ENCODE data around the gene MDFI. TPM values are rescaled to one million over a fixed set of nuclear protein-coding genes. Genes with fewer than 3 reads are reported as not detected.
A peak's percentile ranks its signal among the peaks of the same experiment; 100 is the strongest.

MDFI gene, protein sequence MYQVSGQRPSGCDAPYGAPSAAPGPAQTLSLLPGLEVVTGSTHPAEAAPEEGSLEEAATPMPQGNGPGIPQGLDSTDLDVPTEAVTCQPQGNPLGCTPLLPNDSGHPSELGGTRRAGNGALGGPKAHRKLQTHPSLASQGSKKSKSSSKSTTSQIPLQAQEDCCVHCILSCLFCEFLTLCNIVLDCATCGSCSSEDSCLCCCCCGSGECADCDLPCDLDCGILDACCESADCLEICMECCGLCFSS
- 69.2 TPM for polyA plus RNA-seq (2013, experiment 1 of 2; ENCODE audit: insufficient read length)
- 79.4 TPM for polyA plus RNA-seq (2013, experiment 2 of 2; ENCODE audit: insufficient read length)

DNA sequence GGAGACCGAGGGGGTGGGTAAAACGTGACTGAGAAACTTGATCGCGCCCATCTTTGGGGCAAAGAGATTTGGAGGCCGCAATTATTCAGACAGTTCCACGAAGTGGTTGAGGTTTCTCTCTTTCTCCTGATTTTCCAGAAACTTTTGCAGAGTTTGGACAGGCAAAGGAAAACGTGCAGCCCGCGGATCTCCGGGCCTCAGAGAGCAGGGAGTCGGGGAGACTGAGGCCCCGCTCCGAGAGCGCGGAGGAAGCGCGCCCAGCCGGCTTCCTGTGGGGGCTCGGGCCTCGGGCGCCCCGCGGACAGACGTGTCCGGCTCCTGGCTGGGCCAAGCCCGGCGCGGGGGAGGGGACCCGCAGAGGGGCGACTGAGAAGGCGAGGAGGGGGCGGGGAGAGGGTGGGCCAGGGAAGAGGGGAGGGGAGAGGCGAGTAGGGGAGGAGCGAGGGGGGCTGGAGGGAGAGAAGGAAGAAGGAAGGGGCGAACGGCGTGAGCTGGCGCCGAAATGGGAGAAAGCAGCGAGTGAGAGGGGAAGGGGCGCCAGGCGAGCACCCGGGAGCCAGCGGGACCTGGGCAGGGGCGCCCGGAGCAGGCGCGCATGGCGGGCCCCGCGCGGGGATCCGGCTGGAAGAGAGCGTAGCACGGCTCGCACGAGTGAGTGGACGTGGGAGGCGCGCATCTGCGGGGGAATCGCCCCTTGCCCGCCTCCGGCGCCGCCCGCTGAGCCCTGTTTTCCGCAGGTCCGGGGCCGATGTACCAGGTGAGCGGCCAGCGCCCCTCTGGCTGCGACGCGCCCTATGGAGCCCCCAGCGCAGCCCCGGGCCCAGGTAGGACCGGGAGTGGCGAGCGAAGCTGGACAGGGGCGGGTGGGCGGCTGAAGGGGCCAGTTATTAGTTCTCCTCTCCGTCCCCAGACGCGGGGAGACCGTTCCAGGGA lies at the start of gene MDFI:
Gene MDFI, plus strand, starts transcription at position 467 of the 933 bp plus-strand sequence. Its CDS starts 282 bp downstream, at position 749.
- DNase-seq: peak; percentile 76

DNA sequence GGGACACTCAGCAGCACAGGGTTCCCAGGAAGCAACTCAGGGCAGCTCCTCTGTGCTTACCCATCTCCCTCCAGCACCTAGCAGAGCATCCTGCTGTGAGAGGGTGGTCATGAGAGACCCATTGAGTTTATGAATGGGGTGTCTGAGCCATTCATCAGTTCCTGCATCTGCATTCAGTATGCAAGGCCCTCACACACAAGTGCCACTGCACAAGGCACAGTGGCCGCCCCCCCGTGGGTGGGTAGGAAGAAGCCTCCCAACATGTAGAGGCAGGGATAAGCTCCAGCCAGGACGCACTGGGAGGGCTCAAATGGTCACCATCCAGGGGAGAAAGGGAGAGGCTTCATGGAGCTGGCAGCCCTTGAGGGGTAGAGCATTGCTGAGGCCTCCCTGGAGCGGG lies 49.0 kb upstream of the MDFI start:
- no peak for DNase-seq

DNA sequence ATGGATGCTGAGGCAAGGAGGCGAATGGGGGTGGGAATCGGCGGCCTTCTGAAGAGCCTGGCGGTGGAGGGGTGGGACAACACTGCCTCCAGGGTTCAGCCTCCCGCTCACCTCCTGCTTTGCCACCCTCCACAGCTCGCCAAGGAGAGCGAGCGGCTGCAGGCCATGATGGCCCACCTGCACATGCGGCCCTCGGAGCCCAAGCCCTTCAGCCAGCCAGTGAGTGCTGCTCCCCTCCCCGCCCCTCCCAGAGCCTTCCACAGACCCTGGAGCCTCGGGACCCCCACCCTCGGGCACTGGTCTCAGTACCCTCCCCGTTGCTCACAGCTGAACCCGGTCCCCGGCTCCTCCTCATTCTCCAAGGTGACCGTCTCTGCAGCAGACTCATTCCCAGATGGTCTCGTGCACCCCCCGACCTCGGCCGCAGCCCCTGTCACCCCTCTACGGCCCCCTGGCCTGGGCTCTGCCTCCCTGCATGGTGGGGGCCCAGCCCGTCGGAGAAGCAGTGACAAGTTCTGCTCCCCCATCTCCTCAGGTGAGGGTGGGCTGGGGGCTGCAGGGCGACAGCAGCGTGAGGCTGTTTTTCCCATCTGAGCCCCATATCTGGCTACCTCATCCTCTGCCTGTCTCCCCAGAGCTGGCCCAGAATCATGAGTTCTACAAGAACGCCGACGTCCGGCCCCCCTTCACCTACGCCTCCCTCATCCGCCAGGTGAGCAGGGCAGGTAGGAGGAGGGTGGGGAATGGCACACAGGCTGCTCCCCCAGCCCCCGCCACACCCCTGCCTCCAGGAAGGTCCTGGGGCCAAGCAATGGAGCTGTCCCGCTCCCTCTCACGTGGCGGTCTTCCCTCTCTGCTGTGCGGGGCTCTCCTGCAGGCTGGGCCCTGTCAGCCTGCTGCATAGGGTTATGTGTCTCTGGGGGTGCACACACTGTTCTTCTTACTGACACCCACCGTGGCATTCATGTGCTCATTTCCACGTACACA lies 48.3 kb upstream of the MDFI start:
- DNase-seq: no peak

DNA sequence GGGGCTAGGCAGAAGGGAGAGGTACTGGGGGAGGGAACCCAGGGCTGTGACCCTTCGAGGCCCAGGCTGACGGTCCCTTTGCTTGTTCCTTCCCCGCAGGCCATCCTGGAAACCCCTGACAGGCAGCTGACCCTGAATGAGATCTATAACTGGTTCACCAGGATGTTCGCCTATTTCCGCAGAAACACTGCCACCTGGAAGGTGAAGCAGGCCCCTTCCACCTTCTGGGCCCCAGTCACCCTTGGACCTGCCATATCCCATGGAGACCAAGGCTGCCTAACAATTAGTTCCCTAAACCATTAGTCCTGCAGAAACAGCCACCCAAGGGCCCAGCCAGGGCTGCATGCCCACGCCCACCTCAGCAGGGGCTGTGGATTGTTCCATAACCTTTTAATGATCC lies 47.1 kb upstream of the MDFI start:
- DNase-seq: no peak

DNA sequence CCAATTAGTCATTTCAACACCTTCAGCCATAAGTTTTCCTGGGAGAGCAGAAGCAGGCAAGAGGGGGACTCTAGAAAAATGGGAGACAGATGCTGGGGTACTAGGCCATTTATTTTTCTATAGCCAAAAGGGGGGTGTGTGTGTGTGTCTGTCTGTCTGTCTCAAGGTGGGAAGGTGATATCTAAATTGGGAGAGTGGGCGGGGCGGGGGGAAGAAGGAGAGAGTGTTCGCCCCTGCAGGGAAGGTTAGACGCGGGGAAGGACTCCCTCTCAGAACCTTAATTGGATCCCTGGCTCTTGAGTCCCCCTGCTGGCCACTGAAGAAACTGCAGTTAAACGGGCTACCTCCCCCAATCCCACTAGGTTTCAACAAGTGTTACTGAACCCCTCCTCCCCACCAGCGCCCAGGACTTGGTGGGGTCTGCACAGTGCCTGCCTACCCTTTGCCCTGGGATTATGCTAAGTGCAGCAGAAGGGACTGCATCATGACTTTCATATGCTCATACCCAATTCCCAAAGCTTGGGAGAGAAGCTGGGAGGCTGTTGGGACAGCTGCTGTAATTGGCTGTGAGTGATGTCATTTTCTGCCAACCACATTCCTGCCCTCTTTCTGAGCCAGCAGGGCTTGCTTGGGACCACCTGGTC lies 46.3 kb upstream of the MDFI start:
- peak; percentile 57 for DNase-seq

DNA sequence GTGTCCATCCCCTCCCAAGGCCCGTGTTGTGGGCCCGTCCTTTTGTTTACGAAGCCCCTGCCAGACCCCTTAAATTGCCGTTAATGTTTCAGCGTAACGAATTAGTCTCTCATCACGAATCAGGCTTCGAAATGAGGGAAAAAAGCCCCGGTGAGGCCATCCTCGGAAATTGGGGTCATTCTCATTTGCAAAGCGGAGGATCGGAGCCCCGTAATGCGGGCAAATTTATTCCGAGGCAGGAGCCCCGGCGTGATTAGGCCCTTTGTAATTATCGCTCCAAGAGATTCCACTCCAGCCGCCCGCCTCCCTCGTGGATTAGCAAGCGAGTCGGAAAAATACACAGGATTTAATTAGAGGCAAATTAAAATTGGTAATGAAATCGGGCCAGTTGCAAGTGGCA lies 44.9 kb upstream of the MDFI start:
- DNase-seq: no peak

DNA sequence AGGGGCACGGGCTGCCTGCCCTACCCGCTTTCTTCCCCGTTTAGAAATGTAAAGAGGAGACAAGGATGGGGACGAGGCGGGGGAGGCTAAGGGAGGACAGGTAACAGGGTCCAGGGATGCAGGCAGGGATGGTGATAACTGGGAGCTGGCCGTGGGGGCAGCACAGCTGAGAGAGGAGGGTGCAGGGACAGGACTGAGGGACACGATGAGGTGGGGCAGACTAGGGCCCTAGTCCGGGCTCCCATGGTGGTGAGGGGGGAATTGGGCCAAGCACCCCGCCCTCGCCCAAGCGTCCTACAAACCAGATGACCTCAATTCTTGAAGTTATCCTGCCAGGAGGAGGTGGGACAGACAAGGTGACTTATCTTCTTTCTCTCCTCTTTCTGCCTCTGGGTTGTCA lies 44.4 kb upstream of the MDFI start:
- no peak for DNase-seq

DNA sequence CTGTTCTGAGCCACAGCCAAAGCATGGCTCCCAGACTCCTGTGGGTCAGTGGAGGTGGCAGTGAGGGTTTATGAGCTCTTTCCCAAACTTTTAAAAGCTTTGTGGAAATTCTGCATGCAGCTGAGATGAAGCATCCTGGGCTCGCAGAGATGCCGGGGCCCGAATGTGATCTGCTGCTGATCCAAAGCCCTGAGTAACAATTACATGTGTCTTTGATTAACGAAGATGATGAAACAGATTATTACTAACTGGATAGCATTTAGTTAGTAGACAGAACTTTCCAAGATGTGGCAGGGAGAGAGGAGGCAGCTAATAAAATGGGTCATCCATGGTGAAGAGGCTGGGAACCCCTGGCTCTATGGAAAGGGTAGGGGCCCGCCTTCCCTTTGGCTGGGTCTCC lies 43.9 kb upstream of the MDFI start:
- DNase-seq: peak; percentile 89

DNA sequence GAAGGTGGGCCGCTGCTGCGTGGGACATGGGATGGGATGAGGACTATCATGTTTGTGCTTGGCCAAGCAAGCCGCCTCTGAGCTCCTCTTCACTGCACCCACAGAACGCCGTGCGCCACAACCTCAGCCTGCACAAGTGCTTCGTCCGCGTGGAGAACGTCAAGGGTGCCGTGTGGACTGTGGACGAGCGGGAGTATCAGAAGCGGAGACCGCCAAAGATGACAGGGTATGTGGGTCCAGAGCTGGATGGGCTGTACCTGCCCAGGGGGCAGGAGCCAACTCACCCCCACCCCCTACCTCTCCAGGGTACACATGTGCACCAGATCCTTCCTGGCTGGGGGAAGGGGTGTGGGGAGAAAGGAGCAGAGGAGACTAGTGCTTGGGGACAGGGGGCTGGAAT lies 43.5 kb upstream of the MDFI start:
- DNase-seq: no peak

DNA sequence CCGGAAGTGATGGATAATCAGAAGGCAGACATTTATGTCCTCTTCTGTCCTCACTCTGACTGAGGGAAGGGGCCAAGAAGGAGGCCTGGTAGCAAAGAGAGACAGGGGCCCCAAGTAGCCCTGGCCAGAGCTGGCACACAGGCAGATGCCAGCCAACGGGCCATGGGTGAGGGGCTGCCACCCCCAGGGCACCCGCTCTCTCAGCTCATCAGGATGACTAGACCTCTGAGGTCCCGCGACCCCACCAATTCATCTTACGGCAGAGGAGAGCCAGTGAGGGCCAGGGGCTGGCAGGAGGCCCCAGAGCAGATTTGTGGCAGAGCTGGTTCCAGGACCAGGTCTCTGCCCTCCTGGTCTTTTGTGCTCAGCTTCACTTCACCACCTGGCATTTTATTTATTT lies 43.1 kb upstream of the MDFI start:
- no peak for DNase-seq

DNA sequence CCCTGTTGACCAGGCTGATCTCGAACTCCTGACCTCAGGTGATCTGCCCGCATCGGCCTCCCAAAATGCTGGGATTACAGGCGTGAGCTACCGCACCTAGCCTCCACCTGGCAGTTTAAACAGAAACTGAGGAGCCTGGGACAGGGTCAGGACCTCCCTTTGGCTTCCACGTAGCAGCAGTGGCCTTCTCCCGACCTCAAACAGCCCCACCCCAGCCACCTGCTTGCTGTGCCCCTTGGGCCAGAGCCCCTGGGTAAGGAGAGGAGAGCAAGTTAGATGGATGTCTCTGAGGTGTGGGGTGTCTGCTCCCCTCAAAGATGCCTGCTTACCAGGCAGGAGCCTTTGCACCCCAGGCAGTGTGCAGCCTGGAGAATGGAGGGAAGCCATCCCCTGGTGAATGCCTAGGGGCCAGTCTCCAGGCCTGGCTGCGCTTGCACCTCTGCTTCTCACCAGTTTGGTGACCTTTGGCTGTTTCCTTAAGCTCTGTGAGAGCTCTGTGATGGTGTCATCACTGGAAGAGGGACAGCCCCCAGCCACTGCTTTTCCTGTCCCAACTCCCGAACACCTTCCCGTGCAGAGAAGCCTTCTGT lies 42.1 kb upstream of the MDFI start:
- no peak for DNase-seq

DNA sequence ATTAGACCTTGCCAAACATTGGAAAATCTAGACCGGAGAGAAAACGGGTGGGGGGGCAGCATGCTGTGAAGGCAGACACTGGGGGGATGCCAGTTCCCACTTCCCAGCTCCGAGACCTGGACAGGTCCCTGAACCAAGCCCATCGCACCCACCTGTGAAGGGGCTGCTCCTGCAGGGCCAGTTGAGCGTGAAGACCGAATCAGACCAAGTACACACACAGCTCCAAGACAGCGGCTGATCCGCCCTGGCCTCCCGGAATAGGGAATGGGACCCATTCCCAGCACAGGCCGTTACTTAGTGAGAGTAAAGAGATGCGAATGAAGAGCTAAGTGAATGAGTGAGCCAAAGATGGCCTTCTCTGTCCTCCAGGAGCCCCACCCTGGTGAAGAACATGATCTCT lies 41.5 kb upstream of the MDFI start:
- DNase-seq: no peak

DNA sequence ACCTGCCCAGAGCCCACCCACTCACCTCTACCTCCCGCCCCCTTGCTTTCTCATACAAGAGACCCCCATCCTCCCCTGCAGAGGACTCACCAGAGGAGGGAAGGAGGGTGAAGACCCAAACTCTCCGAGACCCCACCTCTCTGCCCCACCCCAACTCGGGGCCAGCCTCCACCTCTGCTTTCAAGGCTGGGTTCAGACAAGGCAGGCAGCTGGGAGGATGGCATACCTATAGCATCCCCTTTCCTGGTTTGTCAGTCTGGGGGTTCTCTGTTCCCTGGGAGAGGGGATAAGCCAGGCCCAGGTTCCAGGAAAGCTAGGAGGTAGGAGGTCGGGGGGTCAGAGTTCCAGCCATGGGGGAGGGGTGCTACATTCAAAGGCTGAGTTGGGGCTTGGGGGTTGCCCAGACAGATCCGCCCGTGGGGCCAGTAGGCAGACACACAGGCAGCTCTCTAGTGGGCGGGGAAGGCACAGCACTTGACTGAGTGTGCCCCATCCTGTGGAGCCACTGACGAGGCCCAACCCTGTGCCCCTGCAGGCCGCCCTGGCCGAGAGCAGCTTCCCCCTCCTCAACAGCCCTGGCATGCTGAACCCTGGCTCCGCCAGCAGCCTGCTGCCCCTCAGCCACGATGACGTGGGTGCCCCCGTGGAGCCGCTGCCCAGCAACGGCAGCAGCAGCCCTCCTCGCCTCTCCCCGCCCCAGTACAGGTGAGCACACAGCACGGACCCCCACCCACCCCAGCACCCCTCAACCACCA lies 40.8 kb upstream of the MDFI start:
- no peak for DNase-seq

DNA sequence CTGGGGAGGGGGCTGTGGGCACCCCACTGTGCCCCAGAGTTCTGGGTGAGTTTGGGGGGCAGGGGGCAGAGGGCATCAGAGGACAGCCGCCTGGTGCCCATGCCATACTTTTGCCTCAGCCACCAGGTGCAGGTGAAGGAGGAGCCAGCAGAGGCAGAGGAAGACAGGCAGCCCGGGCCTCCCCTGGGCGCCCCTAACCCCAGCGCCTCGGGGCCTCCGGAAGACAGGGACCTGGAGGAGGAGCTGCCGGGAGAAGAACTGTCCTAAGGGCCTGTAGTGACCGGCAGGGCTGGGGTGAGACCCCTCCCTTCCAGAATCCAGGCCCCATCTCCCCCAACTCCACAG lies 39.6 kb upstream of the MDFI start:
- no peak for DNase-seq

DNA sequence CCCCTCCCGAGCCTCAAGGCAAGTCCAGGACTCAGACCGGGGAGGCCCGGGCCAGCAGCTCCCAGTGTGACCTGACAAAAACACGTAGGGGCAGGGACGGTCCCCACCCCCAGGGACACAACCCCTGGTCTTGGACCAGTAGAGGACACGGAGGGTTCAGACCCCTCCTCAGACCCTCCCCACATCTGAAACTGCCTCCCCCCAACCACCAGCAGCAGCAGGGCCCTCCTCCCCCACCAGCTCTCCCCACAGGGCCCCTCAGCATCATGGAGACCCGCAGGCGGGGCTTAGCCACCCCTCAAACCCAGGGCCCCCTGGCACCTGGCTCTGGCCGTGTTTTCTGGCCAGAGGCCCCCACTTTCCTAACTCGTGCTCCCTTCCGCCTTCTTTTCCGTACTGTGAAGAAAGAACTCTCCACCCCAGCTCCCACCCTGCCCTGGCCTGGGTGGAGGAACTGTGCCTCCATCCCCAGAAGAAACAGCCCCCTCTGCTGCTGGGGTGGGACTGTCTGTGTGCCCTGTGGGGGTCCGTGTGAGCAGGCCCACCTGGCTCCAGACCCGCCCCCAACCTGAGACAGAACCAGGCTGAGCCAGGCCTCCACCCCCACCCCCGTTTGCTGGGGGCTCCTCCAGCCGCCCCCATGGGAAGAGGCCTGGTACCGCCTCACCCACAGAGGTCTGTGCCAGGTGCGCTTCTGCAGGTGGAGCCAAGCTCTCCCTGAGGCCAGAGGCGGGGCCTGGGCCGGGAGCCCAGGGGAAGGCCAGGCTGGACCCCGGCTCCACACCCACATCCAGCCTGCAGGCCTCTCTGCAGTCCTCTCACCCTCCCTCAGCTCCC lies 39.0 kb upstream of the MDFI start:
- DNase-seq: no peak

DNA sequence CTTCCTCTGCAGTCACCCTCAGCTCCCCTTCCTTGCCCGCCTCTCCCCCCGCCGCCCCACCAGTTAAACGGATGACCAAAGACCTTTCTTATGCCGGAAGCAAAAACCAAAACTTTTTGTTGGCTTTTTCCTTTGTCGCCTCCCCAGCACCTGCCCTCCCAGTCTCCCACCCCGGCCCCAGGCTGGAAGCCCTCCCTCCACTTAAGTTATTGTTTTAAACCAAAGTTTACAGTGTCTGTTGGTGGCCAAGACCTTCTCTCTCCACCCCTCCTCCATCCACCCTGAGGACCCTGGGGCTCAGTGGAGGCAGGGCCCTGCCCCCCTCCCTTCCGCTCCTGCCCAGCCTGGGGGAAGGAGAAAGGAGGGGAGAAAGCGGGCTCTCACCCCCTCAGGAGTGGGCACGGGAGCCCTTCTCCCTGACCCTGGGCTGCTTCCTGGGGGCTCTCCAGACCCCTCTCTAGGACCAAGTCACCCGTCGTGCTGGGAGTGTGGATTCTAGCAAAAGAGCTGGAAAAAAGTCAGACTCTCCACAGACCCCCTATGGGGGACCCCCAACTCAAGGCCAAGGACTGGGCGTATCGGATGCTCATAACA lies 38.3 kb upstream of the MDFI start:
- DNase-seq: no peak

DNA sequence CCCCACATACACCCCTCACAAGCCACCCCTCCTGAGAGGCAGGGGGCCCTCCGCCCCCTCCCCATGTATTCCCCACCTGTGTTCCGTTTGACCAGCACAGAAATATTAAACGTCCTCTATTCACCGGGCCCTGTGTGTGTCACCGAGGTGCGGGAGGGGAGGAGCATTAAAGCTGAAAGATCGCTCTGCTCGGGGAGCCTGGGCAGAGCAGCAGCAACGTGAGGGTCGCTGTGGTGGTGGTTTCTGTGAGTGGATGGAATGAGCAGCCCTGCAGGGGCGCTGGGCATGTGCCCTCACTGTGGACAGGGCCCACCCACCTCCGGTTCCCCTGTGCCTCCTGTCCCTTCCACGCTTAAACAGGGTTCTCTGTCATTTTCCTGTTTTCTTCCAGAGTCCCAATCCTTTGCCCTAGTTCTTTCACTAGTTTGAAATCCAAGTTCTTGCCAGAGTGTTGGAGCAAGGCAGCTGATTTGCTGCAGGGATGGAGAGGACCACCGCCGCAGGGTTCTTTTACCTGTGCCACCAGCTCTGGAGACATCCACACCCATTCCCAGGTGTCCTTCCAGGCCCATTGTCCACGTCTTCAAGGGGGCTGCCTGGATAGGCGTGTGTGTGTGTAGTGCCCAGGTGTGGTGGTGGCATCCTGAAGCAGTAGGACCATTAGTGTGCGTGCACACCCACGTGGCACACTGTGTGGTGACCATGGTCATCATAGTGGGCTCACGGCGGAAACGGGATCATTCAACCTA lies 37.6 kb upstream of the MDFI start:
- DNase-seq: no peak

DNA sequence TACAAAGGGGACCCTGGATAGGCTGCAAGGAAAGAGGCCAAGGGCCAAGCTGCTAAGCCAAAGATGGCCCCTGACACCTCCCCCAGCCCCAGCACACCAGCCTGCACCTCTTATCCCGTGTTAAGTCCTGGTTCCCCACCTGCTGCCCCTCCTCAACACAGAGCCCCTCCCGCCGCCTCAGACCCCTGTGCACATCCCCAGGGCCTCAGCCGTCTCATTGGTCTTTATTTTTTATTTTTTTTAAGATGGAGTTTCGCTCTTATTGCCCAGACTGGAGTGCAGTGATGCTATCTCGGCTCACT lies 37.1 kb upstream of the MDFI start:
- no peak for DNase-seq

DNA sequence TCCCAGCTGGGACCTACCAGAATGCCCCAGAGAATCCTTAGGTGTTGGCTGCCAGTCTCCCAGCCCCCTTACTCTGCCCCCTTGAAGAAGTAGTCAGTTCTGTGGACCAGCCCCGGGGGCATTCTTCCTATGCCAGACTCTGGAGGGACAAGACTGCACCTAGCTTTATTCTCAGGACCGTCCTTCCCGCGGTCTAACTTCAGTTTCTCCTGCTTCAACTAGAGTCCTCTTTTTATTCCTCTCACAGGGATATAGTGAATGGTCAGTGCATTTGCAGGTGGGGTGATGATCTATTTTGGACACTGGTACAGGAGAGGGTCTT lies 35.9 kb upstream of the MDFI start:
- DNase-seq: no peak

Measured in fibroblast of skin of abdomen (primary cell).